ENCODE results near the gene RAB14.

RAB14 gene

DNA sequence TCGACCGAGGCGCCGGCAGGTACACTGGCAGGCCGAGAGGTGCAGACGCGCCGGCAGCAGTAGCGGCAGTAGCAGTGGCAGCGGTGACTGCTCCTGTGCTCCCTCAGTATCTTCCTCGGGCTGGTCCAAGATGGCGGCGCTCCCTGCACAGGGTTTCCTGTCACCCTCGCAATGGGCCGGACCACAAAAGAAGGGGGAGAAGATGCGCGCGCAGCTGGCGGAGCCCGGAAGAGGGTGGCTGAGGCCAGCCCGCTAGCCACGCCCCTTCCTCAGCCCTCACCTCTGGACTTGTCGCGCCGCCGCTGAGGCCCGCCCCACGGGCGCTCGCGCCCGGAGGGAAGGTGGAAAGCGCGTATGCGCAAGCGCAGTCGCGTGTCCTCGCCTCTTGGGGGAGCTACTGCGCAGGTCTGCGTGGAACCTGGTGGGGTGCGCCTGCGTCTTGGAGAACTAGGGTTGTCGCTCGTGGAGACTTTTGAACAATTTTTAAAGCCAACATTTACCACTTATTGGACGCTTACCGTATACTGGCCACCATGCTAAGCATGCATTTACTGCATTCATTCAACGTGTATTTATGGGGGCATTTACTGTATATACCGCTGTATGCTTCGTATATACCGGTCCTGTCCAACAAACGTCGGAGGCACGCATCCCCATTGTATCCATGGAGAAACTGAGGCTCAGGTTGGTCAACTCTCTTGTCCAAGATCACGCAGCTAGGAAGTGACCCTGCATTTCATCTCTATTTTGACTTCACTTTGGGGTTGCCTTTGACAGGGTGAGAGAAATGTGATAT lies at the start of gene RAB14:
RAB14 (minus strand) TSS at position 132 of the 796 bp plus-strand sequence. CDS start 8,457 bp downstream, outside the sequence.
- peak; percentile 100 for DNase-seq (ENCODE audit: low spot score)

DNA sequence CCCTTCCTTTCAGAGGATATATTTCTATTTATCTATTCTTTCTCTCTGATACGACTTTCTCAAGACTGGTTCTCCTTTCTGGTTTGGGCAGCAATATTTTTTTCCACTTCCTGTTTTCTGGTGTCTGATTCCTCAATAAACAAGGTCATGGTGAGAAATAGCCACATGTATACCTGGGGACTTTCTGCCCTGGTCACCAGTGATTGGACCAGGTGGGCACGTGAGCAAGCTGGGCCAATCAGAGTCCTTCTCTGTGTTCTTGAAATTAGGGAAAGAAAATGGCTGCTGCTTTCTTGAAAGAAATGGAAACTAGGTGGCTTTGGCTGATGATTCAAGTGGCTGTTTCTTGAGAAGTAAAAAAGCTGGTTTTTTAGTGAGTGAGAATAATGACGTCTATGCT lies 47.9 kb upstream of the RAB14 start:
- DNase-seq (ENCODE audit: low spot score) = no peak

DNA sequence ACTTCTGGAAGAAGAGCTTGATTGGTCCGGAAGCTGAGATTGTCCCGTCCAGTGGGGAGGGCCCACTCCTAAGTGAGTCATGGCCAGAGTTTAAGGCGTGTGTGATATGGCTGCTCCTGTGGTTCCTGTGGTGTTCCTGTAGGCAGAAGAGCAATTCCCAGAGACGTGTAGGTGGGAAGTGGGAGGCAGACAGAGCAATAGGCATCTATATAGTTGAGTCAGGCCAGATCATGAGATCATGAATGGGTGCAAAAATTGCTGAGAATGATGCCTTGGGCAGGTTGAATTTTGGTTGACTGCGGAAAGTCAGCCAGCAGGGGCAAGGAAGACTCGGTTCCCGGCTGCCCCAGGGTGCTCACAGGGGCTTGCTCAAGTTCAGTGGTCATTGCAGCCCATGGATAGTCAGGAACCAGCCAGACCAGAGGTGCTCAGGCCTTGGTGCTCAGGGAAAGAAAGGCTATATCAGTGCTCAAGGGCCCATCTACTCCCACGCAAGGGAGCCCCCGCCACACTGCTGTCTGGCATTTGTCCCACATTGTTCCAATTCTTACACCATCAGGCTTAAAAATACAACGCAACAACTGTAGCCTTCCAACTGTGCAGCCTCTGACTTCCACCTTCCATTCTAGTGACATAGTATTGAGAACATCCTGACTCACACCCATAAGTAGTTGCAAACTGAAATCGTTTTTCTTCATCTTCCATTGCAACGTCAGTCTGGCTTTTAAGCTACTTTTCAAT lies 45.3 kb upstream of the RAB14 start:
- no peak for DNase-seq (ENCODE audit: low spot score)

DNA sequence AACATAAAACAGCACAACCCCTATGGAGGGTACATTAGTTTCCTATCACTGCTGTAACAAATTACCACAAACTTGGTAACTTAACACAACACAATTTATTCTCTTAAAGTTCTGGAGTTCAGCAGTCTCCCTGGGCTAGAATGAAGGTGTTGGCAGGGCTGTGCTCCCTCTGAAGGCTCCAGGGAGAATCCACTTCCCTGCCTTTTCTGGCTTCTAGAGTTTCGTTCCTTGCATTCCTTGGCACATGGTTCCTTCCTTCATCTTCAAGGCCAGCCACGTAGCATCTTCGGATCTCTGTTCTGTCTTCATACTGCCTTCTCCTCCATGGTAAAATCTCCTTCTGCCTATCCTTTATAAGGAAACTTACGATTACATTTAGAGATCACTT lies 41.3 kb upstream of the RAB14 start:
- no peak for DNase-seq (ENCODE audit: low spot score)

DNA sequence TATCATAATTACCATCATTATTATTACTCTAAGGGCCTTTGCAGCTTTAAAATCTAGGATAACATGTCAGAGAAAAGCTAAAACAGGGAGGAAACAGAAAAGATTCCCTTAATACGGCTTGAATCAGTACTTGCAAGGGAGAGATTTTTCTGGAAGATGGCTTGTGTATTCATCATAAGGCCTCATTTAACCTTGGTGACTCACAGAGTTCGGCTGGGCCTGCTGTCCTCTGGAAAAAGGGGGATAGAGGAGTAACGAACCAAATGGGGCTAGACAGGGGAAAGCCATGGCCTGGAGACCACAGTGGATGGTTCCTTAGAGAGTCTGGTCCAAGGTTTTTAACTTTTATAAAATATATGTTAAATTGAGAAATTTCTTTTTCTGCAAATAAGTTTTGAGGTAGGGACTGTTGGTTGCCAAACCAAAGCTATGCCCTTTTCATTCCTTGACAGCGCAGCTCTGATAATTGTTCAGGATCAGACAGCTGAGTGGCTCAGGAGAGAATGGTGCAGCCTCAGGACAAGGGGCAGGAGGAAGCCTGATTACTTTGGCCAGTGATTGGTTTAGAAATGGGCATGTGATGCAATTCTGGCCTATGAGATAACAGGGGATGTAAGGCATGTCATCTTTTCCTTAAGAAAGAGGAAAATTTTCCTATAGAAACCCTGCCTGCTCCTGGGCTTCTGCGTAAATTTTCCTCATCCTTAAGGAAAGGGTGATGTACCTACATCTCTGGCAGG lies 40.7 kb upstream of the RAB14 start:
- no peak for DNase-seq (ENCODE audit: low spot score)

DNA sequence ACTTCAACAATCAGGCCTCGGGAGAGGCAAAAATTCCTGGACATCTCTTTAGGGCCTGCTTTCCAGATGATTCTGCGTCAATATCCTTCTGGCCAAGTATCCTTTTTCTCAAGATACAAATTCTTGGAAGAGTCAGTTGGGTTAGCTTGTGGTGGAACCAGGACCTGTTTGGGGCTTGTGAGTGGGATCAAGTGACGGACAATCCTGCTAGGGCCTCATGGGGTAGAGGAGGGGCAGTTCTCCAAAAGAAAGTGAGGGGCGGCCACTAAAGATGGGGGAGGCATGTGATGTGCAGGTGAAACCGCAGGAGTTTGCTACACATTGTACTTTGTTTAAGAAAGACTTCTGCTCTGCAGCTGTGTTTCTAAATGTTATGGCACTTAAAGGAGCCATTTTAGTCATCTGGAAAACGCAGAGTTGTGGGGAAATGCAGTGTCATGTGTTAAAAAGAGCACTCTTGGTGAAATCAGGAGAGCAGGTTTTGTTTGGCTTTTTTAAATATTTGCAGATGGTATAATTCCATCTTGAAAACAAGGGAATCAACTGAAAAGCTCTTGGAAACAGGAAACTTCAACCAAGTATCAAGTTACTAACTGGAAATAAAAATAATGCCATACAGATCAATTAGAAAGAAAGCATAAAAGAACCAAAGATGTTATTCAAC lies 38.9 kb upstream of the RAB14 start:
- no peak for DNase-seq (ENCODE audit: low spot score)

DNA sequence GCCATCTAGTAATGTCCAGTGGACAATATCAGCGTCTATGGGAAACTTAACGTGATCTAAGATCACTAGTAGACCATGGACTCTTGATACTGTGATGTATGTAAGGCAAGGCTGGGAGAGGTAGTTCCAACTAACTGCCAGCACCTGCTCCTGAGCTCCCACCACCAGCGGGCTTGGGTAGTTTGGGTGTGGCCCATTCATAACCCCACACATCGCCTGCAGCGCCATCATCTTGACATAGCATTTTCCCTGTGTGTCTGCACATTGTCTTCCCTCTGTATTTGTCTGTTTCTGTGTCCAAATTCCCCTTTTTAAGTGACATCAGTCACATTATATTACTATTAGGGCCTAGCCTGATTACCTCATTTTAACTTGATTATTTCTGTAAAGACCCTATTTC lies 38.2 kb upstream of the RAB14 start:
- no peak for DNase-seq (ENCODE audit: low spot score)

DNA sequence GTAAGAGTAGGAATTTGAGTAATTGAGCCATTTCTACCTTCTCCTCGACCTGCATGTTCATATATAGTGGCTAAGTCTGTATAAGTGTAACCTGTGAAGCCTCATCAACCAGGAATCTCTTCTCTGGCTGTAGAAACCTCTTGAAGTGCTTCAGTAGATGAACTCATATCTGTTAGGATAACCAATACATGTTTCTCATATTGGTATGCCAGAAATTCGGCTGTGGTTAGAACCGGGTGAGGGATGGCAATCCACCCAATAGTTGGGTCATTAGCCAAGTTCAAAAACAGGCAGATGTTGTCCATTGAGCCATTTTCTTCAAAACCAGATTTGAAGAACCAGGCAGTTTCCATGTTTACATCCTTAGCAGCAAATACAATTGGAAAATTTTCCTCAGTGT lies 37.4 kb upstream of the RAB14 start:
- no peak for DNase-seq (ENCODE audit: low spot score)

DNA sequence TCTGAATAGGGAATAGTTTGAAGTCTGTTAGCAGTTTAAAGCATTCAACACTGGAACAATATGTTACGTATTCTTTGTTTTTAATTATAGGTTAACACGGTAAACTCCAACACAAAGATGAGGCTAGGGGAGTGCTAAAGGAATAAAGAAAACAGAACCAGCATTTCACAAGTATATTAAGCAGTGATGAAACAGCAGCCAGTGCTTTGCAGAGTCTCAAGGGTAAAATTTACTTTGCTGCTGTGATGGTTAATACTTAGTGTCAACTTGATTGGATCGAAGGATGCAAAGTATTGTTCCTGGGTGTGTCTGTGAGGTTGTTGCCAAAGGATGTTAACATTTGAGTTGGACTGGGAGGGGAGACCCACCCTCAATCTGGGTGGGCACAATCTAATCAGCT lies 36.2 kb upstream of the RAB14 start:
- no peak for DNase-seq (ENCODE audit: low spot score)

DNA sequence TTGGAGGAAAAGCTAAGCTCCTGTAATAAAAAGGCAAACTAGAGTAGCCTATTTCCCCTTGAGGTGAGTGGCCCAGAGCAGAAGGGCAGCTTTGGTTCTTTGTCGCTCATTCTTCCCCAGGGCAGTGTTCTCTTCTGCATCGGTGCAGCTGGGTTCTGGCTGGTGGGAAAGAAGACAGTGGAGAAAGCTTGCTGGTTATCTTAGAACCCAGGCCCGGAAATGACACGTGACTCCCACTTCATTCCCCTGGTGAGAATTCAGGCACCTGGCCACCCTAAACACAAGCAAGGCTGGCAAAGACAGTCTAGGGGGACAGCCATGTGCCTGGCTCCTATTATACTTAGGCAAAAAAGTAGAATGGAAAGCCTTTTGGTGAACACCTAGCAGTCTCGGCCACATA lies 33.8 kb upstream of the RAB14 start:
- DNase-seq (ENCODE audit: low spot score) = no peak

DNA sequence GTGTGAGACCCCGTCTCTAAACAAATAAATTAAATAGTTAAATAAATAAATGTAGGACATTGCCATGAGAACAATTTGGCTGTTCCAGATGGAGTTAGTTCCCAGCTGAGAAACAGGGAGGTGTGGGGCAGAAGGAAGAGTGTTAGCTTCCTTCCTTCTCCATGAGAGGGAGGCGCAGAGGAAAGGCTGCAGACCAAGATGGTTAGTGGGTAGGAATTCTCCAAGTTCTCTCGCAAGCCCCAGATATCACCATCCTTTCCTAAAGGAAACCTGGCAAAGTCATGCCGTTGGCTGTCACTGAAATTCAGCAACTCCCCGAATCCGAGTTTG lies 33.1 kb upstream of the RAB14 start:
- DNase-seq (ENCODE audit: low spot score) = no peak

DNA sequence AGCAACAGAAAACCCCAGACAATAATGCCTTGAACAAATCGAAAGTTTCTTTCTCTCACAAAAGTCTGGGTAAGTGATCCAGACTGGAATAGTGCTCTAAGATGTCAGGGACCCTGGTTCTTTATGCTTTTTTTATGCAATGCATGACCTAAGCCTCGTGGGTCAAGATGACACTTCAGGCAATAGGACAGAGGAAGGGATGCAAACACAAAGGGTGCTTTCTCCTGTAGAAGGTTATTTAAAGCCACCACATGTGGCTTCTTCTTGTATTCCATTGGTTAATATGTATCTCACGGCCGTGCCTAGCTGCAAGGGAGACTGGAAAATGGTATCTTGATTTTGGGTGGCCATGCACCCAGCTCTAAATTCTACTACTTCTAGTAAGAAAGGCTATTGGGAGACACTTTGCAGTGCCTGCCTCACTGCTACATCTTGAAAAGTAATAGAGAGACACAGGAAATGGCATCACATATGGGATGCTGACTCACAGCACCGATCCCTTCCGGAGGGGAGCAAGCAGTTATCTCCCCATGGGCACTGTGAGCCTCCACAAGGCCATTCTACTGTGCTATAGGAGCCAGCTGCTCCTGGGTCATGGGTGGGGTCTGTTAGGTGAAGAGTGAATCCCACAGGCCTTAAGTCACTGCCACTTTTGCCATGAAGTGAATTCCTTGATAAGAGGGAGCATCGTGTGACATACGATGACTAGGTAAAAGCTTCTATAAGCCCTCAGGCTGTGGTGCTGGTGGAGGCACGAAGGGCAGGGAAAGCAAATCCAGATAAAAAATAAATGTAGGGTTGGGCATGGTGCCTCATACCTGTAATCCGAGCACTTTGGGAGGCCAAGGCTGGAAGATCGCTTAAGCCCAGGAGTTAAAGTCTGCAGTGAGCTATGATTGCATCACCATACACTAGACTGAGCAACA lies 32.5 kb upstream of the RAB14 start:
- DNase-seq (ENCODE audit: low spot score) = no peak

DNA sequence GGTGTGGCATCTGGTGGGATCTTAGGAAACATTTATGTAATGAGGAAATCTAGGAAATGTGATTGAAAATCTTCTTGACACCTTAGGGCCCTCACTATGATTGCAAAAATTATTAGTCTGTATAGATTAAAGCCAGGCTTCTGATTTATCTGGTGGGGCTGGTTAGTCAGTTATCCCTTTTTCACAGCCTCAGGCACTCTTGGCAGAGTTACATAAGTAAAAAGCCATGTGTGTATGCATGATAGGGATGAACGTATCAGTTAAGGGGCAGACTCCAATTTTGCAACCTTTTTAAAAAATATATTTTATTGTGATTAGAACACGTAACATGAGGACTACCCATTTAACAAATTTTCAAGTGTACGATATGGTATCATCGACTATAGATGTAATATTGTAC lies 30.6 kb upstream of the RAB14 start:
- DNase-seq (ENCODE audit: low spot score) = no peak

DNA sequence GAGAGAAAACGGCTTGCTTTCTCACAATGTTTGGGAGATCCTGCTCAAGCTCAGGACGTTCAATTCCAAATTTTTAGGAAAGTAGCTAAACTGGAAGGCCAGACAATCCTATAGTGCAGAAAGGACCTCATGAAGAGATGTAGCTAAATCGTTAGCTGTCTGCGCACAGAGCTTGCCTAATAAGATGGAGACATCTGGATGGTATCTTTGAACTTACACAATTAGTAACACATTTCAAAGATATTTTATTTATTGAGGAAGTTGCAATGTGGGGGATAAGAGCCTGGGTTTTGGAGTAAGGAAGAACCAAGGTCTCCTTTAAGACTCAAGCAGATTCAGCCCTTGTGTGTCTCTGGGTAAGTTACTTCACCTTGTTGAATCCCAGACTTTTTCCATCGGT lies 28.6 kb upstream of the RAB14 start:
- no peak for DNase-seq (ENCODE audit: low spot score)

DNA sequence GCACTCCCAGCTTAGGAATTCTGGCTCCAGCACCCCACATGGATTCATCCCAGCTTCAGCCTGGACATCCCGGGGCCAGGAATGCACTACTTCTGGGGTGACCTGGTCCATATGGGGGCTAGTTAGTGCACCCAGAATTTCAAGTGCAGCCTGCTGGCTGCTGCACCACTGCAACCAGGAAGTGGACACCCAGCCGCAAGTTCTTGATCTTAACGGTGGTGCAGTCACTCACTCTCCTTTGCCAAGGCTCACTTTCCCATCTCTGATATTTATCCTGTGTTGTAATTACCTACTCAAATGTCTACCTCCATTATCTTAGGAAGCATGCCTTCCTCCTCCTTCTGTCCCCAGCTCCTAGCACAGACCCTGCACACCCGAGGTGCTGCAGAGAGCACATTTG lies 26.2 kb upstream of the RAB14 start:
- no peak for DNase-seq (ENCODE audit: low spot score)

DNA sequence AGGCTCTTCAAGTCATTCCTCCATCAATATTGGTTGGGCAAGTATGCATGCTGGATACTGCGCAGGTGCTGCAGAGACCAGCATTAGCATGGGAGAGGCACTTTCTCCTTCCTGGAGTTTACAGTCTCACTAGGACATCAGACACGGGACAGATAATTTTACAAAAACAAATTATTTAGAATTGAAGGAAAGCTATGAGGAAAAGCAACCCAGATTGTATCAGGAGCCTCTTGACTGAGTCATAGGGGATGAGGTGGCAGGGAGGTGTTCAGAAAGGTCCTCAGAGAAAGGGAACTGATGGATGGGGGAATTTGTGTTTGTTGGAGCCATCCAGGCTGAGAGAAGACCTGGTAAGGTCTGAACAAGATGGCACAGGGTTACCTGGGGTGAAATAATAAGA lies 24.5 kb upstream of the RAB14 start:
- no peak for DNase-seq (ENCODE audit: low spot score)

DNA sequence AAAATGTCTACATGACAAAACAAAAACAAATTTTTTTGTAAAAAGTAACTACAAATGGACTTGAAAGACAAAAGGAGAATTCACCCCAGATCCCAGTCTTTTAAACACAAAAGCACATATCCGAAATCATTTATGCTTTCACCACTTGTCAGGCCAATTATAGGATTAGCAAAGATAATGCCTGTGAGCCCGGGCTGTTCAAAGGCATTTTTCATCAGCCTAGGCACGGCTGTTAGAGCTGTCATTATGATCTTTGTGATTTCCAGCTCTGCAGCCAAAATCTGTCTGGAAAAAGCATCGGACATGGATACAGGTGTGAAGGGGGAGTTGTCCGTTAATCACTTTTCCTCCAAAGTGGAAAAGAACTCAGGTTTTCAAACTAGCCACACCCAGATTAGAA lies 23.6 kb upstream of the RAB14 start:
- DNase-seq (ENCODE audit: low spot score) = peak; percentile 83

DNA sequence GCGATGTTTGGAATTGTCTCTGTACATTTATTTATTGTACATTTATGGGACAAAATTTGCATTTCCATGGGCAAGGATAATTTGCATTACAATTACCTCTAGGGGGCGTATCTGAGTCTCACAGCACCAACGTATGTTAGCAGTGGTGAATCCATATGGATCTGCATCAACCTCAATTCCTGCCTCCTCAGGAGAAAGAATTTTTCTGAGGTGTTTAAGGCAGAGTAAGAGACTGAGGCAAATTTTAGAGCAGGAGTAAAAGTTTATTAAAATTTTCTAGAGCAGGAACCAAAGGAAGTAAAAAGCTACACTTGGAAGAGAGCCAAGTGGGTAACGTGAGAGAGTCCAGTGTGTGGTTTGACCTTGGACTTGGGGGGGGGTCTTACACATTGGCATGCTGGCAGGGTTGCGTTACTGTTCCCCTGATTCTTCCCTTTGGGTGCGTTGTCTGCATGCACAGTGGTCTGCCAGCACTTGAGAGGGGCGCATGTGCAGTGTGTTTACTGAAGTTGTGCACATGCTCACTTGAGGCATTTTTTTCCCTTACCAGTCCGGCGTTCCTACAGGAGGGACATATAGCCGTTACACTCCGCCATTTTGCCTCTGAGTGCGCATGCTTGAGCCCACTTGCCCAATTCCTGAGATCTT lies 21.0 kb upstream of the RAB14 start:
- DNase-seq (ENCODE audit: low spot score) = peak; percentile 44

DNA sequence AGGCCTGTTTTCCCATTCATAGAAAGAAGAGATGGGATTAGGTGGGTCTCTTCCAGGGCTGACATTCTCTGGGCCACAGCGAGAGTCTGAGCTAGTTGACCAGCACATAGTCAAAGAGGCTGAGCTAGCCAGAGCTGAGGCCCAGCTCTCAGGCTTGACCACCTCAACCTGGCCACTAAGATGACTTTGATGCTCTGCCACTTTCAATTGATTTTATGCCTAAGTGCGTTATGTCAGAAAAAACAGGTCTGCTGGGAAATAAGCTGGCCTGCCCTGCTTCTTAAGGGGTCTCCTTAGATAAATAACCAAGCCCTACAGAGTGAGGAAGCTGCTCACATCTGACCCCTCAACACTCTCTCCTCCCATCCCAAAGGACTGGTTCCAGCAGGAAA lies 20.0 kb upstream of the RAB14 start:
- DNase-seq (ENCODE audit: low spot score) = no peak

DNA sequence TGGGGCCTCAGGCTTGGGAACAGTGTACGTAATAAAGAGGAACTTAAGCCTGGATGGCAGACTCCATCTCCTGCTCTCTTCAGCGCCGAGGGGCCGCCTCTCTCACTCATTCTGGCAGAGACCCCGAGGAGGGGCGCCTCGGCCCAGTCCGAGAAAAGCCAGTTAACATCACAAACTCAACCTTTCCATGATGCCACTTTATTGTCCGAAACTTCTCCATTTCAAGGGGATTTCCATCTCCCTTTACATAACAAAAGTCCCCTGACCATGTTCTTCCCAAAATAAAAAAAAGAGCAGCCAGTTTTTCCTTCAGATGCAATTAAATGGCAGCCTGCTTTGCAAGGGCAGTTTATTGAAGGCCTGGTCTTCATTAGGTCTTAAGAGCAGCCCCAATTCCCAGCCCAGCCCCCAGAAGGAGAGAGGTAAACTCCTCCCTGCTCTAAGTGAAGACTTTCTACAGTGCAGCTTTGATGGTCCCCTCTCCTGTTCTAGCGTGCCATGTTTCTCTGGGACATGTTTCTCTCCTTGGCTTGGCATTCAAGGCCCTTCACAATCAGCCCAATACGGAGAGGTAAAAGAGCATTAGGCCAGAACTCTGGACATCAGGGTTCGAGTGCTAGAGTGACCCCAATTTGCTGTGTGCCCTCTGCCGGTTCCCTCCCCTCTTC lies 19.5 kb upstream of the RAB14 start:
- DNase-seq (ENCODE audit: low spot score) = no peak
